Muscle of leg (tissue), 11 donors: ENCODE measurements around the gene DYNC2LI1. TPM values are rescaled to one million over a fixed set of nuclear protein-coding genes. Genes with fewer than 3 reads are reported as not detected.
A peak's percentile ranks its signal among the peaks of the same experiment; 100 is the strongest.

ENCODE experiments used
- DNase-seq: peaks from one replicate; pipeline ENCODE4 v3.0.0; 2013
- H3K27ac ChIP-seq: one replicate; pipeline ENCODE4 v1.5.1; 2013; ENCODE audit warnings: mild to moderate bottlenecking, low read length, control low read depth
- H3K27me3 ChIP-seq: one replicate; pipeline ENCODE4 v1.6.1; 2013; ENCODE audit warnings: low read length; ENCODE audit not compliant: control insufficient read depth, insufficient read depth
- H3K36me3 ChIP-seq: one replicate; pipeline ENCODE4 v1.6.1; 2013; ENCODE audit warnings: low read length; ENCODE audit not compliant: control insufficient read depth, insufficient read depth
- H3K4me1 ChIP-seq: one replicate; pipeline ENCODE4 v1.6.1; 2013; ENCODE audit warnings: low read length; ENCODE audit not compliant: control insufficient read depth, insufficient read depth
- H3K4me3 ChIP-seq: one replicate; pipeline ENCODE4 v1.5.1; 2013; ENCODE audit warnings: low read length, control low read depth
- H3K9me3 ChIP-seq: replicated peaks from 2 replicates; pipeline ENCODE4 v1.6.1; 2013; ENCODE audit warnings: low read depth, low read length; ENCODE audit not compliant: control insufficient read depth
- WGBS: methylation state at CpG from one replicate; pipeline ENCODE4 v1.1.5; 2013; ENCODE audit warnings: missing lambda C conversion rate; ENCODE audit not compliant: insufficient coverage; 5-methylcytosine and 5-hydroxymethylcytosine counted together
- polyA plus RNA-seq, 8 donors: library from polyadenylated mRNA; unstranded; fragments of 120-200 nt; gene quantifications; one replicate each; pipeline versions ENCODE4 v1.2.1 to v1.2.3, GENCODE V29; 2013; ENCODE audit warnings: inconsistent platforms in 1 of 8, low replicate concordance in 1 of 8; ENCODE audit not compliant: insufficient read length in 8 of 8, insufficient read depth in 1 of 8
- total RNA-seq: library from RNA; stranded (reverse); fragments of 120-200 nt; gene quantifications from one replicate; pipeline ENCODE4 v1.2.4, GENCODE V29; 2013

DYNC2LI1 gene
- total and polyA plus RNA-seq, 9 donors = 14.9 to 22.3 (median 17.6) TPM

DNA sequence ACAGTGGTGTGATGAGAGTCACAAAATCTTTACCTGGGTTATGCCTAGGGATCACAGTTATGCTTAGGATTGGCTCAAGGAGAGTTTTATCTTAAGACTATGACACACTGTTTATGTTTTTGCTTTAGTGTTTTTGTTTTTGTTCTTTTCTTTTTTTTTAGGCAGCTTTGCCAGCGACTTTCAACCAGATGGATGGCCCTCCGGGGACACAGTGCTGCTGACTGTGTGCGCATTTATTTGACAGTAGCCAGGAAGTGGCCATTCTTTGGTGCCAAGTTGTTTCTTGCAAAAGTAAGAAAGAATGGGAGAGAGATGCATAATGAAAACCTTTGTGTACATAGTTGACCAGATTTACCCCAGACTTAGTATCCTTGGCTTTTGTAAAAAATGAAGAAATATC, 15.1 kb upstream of the DYNC2LI1 start:
- Histone ChIP-seq H3K36me3 (no peaks in the 10 kb centered on the region), H3K27ac (no peak overlapping the region), H3K27me3 (no peaks in the 10 kb centered on the region), H3K4me1 (no peaks in the 10 kb centered on the region), H3K4me3 (no peak overlapping the region), H3K9me3 (no peaks in the 10 kb centered on the region)
- WGBS = no CpG with 5 or more reads among the region's 3 CpGs
- peak; percentile 18 for DNase-seq

DNA sequence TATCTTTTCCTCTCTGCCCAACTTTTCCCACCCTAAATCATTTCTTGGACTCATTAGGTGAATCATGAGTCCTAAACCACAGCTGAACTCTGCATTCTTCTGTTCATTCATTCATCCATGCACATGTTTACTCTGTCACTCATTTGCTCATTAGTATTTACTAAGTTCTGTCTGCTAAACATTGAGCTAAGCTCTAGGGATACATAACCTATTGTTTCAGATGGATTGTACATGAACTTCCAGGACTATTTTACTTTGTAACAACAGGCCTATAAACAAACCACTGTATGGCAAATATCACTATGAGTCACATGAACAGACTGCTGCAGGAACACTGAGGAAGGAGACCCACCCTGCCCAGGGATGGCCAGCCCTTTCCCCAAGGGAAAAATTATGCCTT, 14.6 kb upstream of the DYNC2LI1 start:
- DNase-seq = no peak
- Histone ChIP-seq H3K9me3 (no peaks in the 10 kb centered on the region), H3K36me3 (no peaks in the 10 kb centered on the region), H3K4me3 (no peak overlapping the region), H3K27ac (no peak overlapping the region), H3K27me3 (no peaks in the 10 kb centered on the region), H3K4me1 (no peaks in the 10 kb centered on the region)

DNA sequence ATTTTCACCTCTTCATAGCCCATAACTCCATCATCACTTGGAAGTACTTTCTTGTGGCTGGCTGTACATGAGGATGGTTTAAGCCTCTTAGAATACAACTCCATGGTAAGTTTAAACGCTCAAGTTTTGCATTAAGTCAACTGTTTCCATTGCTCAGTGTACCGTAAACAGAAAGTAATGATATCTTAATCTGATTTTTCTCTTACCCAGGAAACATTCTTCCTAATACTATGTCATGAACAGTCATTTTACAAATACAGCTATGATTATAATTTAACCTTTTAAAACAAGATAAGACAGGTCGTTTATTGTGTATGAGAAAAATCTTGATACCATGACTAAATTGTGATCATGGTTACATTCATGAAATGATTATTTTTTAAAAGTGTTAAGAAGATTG, 11.6 kb upstream of the DYNC2LI1 start:
- H3K36me3 ChIP-seq = no peaks in the 10 kb centered on the region
- no peak overlapping the region for H3K4me3 ChIP-seq
- no peaks in the 10 kb centered on the region for H3K27me3 ChIP-seq
- H3K9me3 ChIP-seq = no peaks in the 10 kb centered on the region
- no peak for DNase-seq
- WGBS = no CpG with 5 or more reads among the region's 3 CpGs
- no peaks in the 10 kb centered on the region for H3K4me1 ChIP-seq
- no peak overlapping the region for H3K27ac ChIP-seq

DNA sequence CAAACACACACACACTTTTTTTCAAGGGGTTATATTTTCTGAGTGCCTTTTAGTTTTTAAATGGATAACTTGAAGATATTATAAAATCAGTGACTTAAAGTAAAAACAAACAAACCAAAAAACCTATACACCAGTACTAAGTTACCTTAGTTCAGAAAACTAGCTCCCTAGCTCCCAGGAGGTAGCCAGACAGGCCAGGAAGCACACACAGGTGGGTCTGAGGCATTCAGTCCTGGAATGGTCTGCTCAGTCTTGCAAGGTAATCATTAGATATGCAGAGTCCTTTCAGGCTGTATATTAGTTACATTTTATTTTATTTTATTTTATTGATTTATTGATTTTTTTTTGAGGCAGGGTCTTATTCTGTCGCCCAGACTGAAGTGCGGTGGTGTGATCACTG, 10.7 kb upstream of the DYNC2LI1 start:
- WGBS = no CpG with 5 or more reads among the region's 2 CpGs
- Histone ChIP-seq H3K4me3 (no peak overlapping the region), H3K4me1 (no peaks in the 10 kb centered on the region), H3K36me3 (no peaks in the 10 kb centered on the region), H3K27me3 (no peaks in the 10 kb centered on the region), H3K9me3 (no peaks in the 10 kb centered on the region), H3K27ac (no peak overlapping the region)
- no peak for DNase-seq

- no peaks in the 10 kb centered on the region for H3K27me3 ChIP-seq
- H3K4me1 ChIP-seq = no peaks in the 10 kb centered on the region
- no CpG with 5 or more reads among the region's 1 CpG for WGBS
- no peak overlapping the region for H3K27ac ChIP-seq
- no peak overlapping the region for H3K4me3 ChIP-seq
- peak; percentile 35 for DNase-seq
- H3K9me3 ChIP-seq = no peaks in the 10 kb centered on the region
- no peaks in the 10 kb centered on the region for H3K36me3 ChIP-seq
Measured at GRCh38 chr2:43764086-43764705, 9.6 kb upstream of the DYNC2LI1 start.

DNA sequence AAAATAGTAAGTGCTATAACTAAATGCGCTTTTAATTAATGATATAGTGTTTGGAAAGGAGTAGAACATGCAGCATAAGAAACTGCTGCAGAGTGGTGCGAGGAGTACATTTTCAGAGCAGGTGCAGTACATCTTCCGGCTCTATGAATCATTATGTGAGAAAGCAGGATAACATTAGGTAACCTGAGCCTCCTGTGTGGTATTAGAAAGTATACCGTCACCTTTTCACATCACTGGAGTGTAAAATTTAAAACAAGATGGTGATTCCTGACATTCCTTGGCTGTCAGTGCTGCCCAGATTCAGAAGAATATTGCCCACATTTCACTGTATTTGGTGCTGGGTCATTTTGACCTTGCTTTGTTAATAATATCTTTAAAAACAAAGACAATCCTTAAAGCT, 7.8 kb upstream of the DYNC2LI1 start:
- no peaks in the 10 kb centered on the region for H3K36me3 ChIP-seq
- H3K9me3 ChIP-seq = no peaks in the 10 kb centered on the region
- no peak for DNase-seq
- H3K4me1 ChIP-seq = no peaks in the 10 kb centered on the region
- no peaks in the 10 kb centered on the region for H3K27me3 ChIP-seq
- 93% methylated on average over 2 of the region's 4 CpGs for WGBS
- no peak overlapping the region for H3K4me3 ChIP-seq
- no peak overlapping the region for H3K27ac ChIP-seq

GRCh38 chr2:43774617-43775016, 778 bp downstream of the DYNC2LI1 start:
- DNase-seq = no peak
- WGBS = 20% methylated on average over 3 of the region's 7 CpGs
- Histone ChIP-seq H3K27ac (peak overlapping the region; percentile 93), H3K9me3 (no peaks in the 10 kb centered on the region), H3K27me3 (no peaks in the 10 kb centered on the region), H3K4me1 (peaks cover 4% of the 10 kb centered on the region), H3K4me3 (peak overlapping the region; percentile 77), H3K36me3 (peaks cover 14% of the 10 kb centered on the region)

- H3K9me3 ChIP-seq = no peaks in the 10 kb centered on the region
- H3K36me3 ChIP-seq = peaks cover 17% of the 10 kb centered on the region
- H3K27me3 ChIP-seq = no peaks in the 10 kb centered on the region
- H3K27ac ChIP-seq = no peak overlapping the region
- peaks cover 4% of the 10 kb centered on the region for H3K4me1 ChIP-seq
- no peak for DNase-seq
- H3K4me3 ChIP-seq = no peak overlapping the region
- no CpG with 5 or more reads among the region's 1 CpG for WGBS
Measured at GRCh38 chr2:43776324-43776723, 2.5 kb downstream of the DYNC2LI1 start.

GRCh38 chr2:43777306-43777926, 3.6 kb downstream of the DYNC2LI1 start:
- peaks cover 4% of the 10 kb centered on the region for H3K4me1 ChIP-seq
- no peak for DNase-seq
- no peaks in the 10 kb centered on the region for H3K27me3 ChIP-seq
- no peak overlapping the region for H3K4me3 ChIP-seq
- no peak overlapping the region for H3K27ac ChIP-seq
- peaks cover 17% of the 10 kb centered on the region for H3K36me3 ChIP-seq
- no peaks in the 10 kb centered on the region for H3K9me3 ChIP-seq
- WGBS = 93% methylated on average over 6 of the region's 8 CpGs

- Histone ChIP-seq H3K9me3 (no peaks in the 10 kb centered on the region), H3K4me3 (no peak overlapping the region), H3K36me3 (peaks cover 17% of the 10 kb centered on the region), H3K4me1 (peaks cover 4% of the 10 kb centered on the region), H3K27me3 (no peaks in the 10 kb centered on the region), H3K27ac (no peak overlapping the region)
- 100% methylated on average over 1 of the region's 8 CpGs for WGBS
- DNase-seq = no peak
Measured at GRCh38 chr2:43778233-43778632, 4.4 kb downstream of the DYNC2LI1 start.

GRCh38 chr2:43787895-43788294, 14.1 kb downstream of the DYNC2LI1 start:
- H3K4me3 ChIP-seq = no peak overlapping the region
- no peaks in the 10 kb centered on the region for H3K27me3 ChIP-seq
- H3K36me3 ChIP-seq = peaks cover 16% of the 10 kb centered on the region
- H3K27ac ChIP-seq = no peak overlapping the region
- no peaks in the 10 kb centered on the region for H3K9me3 ChIP-seq
- no peak for DNase-seq
- no peaks in the 10 kb centered on the region for H3K4me1 ChIP-seq
